Omental fat pad (tissue), 4 donors: Measurements from ENCODE around the gene BCR. TPM values are rescaled to one million over a fixed set of nuclear protein-coding genes. Genes with fewer than 3 reads are reported as not detected.

Experiments used
- ATAC-seq: fragments of 150-250 bp; one replicate; pipeline ENCODE4 v1.9.1; 2016; ENCODE audit warnings: mild to moderate bottlenecking, moderate library complexity; ENCODE audit not compliant: low FRiP score
- DNase-seq: peaks from one replicate; pipeline ENCODE4 v3.0.0-alpha.2; 2019; ENCODE audit warnings: low spot score
- total RNA-seq, 4 donors: library from RNA; depleted of rRNA; stranded (reverse); fragments of >200 nt; gene quantifications; one replicate each; pipeline ENCODE4 v1.1.0, GENCODE V29; 2016
- TF ChIP-seq, protein P1 (sequence below), 3 donors: fragments of 450-650 bp; IDR thresholded peaks; one replicate each; pipeline ENCODE4 v1.5.1; 2016 to 2017; ENCODE audit warnings: antibody characterized with exemption in 3 of 3, mild to moderate bottlenecking in 3 of 3, moderate library complexity in 2 of 3

BCR gene
- total RNA-seq, 4 donors from 2014 or later, result 34.8 to 128 (median 51.4) TPM

DNA sequence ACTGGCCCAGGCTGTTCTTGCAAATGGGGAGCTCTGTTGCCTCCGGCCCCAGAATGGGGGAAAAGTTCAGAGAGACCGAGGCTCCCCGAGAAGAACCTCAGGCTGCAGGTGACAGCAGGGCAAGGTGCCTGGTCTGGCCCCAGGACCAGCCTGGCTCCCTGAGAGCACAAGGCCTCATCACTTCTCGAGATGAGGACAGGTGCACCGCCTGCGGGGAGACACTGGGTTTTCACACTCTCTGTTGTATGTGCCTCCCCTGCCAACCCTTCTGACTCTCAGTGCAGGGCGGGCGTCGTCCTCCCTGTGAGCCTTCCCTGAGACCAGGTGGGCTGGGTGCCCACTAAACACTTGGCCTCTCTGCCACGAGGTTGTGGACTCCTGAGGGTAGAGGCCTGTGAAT is 102.2 kb downstream of the BCR start:
- ATAC-seq (no peak), DNase-seq (no peak)
- TF ChIP-seq, protein P1, sequence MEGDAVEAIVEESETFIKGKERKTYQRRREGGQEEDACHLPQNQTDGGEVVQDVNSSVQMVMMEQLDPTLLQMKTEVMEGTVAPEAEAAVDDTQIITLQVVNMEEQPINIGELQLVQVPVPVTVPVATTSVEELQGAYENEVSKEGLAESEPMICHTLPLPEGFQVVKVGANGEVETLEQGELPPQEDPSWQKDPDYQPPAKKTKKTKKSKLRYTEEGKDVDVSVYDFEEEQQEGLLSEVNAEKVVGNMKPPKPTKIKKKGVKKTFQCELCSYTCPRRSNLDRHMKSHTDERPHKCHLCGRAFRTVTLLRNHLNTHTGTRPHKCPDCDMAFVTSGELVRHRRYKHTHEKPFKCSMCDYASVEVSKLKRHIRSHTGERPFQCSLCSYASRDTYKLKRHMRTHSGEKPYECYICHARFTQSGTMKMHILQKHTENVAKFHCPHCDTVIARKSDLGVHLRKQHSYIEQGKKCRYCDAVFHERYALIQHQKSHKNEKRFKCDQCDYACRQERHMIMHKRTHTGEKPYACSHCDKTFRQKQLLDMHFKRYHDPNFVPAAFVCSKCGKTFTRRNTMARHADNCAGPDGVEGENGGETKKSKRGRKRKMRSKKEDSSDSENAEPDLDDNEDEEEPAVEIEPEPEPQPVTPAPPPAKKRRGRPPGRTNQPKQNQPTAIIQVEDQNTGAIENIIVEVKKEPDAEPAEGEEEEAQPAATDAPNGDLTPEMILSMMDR (IDR thresholded peaks at IDR 0.05), result no peak

DNA sequence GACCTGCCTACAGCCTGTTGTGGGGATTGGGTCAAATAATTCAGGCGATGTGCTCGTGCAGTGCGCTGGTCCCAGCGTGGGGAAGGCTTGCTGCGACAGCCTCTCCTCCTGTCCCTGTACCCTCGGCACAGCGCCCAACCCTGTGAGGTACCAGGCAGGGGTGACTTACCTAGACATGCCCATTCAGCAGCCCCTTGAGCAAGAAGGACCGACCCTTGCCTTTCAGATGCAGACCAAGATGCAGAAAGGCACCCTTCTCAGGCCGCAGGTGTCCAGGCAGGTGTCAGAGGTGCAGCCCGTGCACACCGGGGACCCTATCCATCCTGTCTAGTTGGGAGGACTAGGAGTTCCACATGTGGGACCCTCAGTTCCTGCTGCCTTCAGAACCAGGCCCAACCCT is 102.7 kb downstream of the BCR start:
- TF ChIP-seq, protein P1 (IDR thresholded peaks at IDR 0.05), result no peak
- no peak for ATAC-seq
- no peak for DNase-seq

DNA sequence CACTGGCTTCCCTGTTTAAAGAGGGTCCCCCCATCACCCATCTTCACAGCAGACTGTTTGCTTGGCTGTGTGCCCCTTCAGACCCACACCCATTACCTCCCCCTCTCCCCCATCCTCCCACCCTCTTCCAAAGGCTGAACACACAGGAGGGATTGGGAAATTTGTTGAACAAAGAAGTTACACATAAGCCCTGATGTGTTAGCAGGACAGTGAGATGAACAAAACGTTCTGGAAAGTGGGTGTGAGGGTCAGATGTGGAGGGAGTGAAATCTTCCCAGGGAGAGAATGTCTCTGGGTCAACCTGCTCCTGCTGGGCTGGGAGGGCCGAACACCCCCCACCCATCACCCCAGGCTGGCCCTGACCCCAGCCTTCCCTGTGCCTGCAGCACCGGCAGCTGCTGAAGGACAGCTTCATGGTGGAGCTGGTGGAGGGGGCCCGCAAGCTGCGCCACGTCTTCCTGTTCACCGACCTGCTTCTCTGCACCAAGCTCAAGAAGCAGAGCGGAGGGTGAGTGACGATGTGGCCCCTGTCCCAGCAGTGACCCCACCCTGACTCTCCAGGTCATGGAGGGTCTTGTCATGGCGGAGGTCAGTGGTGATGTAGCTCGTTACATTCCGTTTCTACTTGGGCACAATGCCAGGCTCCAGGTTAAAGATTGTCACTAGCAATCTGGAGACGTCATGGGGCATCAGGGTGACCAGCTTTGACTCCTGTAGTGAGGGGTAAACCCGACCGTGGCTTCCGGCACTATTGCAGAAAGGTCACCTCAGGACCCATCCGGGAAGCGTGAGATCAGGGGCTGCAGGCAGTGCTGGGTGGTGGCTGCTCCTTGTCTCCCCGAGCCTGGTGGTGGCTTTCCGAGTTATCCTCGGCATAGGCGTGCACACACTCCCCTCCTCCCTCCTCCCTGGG is 103.5 kb downstream of the BCR start:
- ATAC-seq, result no peak
- DNase-seq, result no peak
- TF ChIP-seq, protein P1 (IDR thresholded peaks at IDR 0.05), result no peak

DNA sequence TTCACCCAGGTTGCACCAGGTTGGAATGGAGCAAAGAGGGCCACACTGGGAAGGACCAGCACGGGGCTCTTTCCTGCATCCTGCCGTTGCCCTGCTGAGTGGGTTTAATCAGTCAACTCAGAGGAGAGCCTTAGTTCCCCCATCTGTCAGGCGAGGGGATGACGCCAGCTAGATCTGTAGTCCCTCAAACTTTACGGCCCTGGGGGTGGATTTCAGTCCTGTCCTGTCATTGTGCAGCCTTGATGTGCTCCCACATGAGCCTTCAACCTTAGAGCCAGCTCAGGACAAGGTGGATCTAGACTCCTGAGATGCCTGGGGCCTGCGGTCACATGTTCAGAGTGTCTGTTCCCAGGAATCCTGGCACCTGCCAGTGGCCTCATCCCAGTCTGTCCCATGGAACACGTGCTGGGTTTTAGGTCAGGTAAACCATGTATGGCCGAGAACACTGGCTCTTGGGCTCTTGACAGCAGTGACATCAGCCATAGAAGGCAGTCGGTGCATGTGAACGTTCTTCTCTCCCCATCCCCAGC is 104.3 kb downstream of the BCR start:
- no peak for ATAC-seq
- TF ChIP-seq, protein P1 (IDR thresholded peaks at IDR 0.05), result no peak
- no peak for DNase-seq

DNA sequence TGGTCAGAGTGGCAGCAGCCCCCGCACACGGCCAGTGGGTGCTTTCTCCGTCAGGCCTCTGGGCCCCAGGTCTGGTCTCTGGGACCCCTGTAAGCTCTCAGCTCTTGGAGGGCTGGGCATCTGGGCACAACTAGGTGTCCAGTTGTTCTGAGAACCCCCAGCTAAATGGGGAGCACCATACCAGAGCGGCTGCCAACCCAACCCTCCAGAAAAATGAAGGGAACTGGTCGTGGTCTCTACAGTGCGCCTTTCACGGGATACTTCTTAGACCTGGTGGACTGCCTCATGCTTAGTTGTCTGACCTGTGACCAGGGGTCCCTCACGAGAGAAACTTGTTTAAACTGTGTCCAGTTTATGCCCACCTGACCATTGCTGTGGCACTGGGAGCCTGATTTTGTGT is 104.9 kb downstream of the BCR start:
- no peak for DNase-seq
- TF ChIP-seq, protein P1 (IDR thresholded peaks at IDR 0.05), result no peak
- ATAC-seq, result no peak

DNA sequence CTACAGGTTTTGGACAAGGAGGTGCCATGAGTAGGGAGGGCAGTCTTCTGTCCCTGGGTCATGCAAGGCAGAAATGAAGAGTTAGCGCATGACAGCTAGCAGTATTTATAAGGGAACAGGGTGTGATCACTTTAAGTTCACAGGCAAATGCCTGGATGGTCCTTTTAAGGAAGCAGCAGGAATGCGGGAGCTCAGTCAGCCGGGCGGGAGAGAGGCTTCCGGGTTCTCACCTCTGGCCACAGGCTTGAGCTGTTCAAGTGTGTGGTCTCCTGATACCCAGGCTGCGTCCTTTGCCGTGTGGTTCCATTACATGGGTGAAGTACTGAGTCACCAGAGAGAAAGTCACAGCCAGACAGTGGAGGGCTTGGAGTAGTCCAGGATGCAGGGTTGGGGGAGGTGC is 105.4 kb downstream of the BCR start:
- DNase-seq (no peak), ATAC-seq (no peak)
- TF ChIP-seq, protein P1 (IDR thresholded peaks at IDR 0.05), result no peak

DNA sequence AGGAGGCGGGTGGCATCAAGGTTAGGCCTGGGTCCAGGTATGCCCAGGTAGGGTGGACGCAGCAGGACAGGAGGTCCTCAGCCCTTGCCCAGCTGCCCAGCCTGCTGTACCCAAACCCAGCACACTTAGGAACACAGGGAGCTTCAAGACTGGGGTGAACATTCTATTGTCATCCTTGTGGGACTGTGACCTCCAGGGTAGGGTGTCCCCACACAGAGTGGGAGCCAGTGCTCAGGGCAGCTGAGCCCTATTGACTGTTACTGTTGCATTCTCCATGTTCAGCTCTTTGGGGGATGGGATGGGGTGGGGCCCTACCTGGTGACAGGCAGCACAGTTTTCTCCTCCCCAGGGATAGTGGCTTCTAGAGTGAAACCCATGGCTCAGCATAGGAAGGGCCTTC is 106.0 kb downstream of the BCR start:
- ATAC-seq (no peak), DNase-seq (no peak)
- TF ChIP-seq, protein P1 (IDR thresholded peaks at IDR 0.05), result no peak
